GM12872 (cell line): ENCODE measurements around the gene HABP2.

Experiments
- CTCF ChIP-seq: IDR thresholded peaks from 3 replicates; pipeline ENCODE4 v1.5.1; 2011; ENCODE audit warnings: low read depth, mild to moderate bottlenecking, low read length, moderate library complexity; ENCODE audit not compliant: insufficient read depth

The HABP2 gene

GRCh38 chr10:113527211-113527906, 25.5 kb upstream of the HABP2 start:
- no peak for TF ChIP-seq CTCF

DNA sequence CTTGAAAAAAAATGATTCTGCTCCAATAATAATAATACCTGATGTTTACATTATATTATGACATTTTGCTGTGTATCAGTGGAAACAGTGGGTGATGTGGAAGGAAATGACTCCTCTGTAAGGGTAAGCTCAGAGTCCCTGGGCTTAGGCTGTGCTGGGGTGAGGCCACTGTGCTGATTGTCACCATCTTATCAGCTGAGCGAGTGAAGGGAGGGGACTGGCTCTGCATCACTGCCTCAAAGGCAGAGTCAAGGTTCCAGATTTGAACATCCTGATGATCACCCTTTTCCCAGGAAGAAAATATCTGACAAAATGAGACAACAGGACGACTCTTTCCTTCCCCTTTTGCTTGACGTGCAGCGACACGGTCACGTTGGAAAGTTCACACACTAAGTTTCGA, 24.0 kb upstream of the HABP2 start:
- no peak for TF ChIP-seq CTCF

GRCh38 chr10:113529575-113529974, 23.3 kb upstream of the HABP2 start:
- TF ChIP-seq CTCF = no peak

- no peak for TF ChIP-seq CTCF
Measured at GRCh38 chr10:113530476-113530875, 22.4 kb upstream of the HABP2 start.

- TF ChIP-seq CTCF = no peak
Measured at GRCh38 chr10:113532724-113533123, 20.1 kb upstream of the HABP2 start.

DNA sequence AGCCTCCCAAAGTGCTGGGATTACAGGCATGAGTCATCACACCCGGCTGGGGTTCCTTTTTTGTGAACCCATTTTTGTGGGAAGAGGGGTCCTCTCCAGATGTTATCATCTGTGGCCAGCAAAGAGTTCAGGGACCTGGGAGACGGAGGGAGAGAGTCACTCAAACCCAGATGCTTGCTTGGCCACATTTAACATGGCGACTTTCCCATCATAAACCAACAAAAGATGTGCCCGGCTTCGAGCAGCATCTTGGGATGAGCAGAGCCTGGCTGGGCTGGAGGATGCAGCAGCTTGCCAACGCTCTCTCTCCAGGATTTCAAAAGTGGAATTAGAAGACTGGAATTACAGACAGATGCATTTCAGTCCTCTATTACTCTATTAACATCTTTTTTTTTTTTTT, 19.1 kb upstream of the HABP2 start:
- TF ChIP-seq CTCF = no peak

DNA sequence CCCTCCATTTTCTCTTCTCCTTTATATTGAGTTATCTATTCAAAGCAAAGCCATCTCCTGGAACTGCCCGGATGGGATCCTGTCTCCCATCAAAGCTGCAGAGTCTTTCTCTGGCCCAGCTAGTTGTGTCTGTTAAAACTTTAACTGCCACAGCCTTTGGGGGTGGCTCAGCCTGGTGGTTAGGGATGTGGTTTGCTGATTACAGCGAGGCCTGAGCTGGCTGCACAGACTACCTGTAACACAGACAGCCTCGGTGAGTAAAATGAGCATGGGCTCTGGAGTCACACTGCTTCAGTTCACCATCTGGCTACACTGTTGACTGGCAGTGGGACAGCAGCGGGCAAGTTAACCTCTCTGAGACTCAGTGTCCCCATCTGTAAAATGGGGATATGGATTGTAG, 18.4 kb upstream of the HABP2 start:
- TF ChIP-seq CTCF = no peak
